NCI-H1930 (cell line): ENCODE data around the gene RTTN.
"Not testable (repeated sequence)": the region's sequence is repeated elsewhere in the genome, so short reads cannot be mapped to it uniquely, and the experiment has no call there.

Source experiments
- DNase-seq, 2 experiments: peaks; one replicate each; lab custom pipeline; 2025; lab: John Stamatoyannopoulos, UW

The RTTN gene

DNA sequence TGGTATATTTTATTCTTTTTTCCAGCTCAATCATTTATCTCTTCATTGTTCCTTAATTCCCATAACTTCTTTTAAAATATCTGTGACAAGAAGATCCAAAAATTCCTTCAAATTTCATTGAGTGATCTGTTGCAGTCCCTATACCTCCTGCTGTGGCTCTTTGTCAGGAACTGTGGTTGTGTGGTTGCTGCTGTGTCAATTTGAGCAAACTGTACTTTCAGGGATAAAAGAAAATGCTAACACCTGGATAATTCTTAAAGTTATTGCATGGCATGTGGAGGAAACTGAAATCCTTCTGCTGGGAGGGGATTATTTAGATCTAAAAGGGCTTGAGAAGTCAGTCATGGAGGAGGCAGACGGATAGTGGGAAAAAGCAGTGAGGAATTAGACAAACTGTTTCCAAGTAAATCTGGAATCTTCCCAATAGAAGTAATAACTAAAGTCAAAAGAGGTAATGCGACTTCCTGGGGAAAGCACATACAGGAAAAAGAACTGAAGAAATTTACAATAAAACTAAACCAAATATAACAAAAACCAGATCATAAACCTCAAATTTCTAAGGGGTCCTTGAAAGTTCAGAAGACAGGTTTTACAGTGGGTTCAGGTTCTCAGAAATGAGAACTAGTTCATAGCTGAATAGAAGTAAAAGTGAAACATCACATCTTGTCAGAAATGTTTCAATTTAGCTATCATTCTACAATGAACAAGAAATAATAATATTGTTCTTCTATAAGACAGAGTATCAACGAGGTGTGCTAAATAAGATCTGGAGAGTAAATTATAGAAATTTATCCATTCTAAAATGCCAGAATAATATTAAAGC, 224.3 kb downstream of the RTTN start:
- DNase-seq, result no peak

DNA sequence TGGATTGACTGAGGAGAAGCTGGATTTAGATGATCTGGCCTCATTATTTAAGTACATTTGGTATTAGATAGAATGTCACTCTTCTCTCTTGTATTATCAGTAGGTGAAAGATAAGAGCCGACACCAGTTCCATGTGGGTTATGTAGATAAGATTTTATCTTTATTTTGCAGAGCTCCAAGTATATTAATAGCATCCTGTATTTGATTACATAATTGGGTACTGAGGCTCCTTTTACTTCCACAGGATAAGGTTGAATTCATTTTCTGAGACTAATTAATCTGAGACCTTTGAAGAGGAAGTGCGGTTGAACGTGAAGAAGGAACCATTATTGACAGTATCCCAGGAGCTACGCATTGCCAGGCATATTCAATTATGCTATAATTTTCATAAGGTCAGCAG, 225.0 kb downstream of the RTTN start:
- DNase-seq, result no peak

DNA sequence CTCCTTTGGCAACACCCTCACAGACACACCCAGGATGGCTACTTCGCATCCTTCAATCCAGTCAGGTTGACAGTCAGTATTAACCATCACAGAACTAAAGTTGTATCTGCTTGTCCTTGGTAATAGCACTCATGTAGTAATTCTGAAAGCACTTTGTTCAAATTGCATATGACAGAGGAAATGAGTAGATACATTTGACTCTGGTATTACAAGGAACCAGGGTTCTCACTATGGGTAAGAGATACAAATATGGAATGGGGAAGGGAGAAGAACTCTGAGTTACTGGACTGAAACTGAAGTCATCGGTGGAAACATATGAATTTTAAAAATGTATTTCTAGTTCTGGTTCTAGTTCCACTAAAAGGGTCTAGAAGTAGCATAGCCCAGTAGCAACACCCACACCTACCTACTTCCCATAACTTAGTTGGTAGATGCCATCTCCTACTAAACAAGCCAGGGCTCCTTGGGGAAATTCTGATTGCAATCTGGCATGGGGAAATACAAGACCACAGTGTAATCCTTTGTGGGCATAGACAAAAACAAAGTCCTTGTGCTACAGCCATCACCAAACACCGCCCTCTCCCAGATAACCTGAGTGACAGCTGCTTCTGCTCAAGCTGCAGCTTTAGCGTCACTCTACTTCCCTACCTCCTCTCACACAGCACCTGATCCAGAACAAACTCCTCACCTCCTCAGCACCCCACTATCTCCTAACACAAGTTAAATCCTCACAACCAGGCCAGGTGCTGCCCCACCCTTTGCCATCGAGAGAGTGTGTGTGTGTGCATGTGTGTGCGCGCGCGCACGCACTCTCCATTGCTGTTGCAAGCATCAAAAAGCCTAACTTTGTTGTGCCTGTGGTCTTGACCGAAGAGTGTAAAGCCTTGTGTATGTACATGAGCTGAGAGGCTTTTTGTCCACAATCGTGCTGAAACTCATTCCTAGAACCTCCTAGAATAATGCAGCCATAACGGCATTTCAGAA, 226.5 kb downstream of the RTTN start:
- DNase-seq, result no peak

DNA sequence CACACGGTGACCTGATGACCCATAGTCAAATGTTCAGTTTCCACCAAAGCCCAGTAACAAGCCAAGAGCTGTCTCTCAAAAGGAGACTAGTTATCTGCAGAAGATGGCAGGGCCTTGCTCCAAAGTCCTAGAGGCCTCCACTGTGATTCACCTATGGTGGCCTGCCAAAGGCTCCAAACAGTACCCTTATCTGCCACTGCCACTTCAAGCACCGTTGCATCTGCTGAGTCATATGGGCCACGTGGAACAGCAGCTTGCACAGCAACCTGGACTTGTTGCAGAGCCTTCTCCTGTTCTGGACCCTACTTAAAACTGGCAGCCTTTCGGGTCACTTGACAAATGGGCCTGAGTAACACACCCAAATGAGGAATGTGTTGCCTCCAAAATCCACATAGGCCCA, 230.2 kb downstream of the RTTN start:
- not testable (repeated sequence) for DNase-seq

DNA sequence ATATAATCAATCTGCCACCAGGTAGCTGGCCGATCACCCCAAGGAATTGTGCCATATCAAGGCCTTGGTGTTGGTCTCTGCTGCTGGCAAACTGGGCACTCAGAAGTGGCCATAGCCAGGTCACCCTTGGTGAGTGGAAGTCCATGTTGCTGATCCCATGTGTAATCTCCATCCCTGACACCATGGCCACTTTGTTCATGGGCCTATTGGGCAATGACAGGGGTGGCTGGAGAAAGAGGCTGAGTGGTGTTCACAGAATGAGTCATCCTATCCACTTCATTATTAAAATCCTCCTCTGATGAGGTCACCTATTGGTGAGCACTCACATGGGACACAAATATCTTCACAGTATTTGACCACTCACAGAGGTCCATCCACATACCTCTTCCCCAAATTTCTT, 231.1 kb downstream of the RTTN start:
- DNase-seq, result no peak

DNA sequence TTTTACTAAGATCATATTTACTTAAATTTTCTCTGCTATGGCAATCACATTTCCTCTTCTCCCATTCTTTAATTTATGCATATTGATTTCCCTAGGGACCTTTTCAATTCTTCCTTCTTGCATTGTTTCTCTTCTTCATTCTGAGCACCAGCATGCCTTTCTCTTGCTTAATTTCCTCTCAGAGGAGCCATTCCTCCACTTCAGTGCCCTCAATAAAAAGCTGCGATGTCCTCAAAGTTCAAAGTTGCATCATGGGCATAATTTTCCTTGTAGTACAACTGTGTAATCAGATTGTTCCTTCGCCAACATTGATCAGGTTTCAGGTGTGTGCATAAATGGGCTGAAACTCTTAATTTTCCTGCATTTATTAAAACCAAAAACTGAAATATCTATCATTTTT, 236.0 kb downstream of the RTTN start:
- DNase-seq, result no peak

DNA sequence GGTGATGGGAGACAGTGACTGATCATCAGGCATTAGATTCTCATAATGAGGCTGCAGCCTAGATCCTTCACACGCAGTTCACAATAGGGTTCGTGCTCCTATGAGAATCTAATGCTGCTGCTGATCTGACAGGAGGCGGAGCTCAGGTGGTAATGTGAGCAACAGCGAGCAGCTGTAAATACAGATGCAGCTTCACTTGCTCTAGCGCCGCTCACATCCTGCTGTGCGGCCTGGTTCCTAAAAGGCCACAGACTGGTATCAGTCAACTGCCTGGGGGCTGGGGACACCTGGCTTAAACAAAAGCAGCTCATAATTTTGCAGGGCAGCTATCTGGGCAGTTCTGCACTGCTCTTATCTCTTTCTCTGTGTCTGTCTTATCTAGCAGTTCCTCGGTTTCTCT, 237.4 kb downstream of the RTTN start:
- no peak for DNase-seq

DNA sequence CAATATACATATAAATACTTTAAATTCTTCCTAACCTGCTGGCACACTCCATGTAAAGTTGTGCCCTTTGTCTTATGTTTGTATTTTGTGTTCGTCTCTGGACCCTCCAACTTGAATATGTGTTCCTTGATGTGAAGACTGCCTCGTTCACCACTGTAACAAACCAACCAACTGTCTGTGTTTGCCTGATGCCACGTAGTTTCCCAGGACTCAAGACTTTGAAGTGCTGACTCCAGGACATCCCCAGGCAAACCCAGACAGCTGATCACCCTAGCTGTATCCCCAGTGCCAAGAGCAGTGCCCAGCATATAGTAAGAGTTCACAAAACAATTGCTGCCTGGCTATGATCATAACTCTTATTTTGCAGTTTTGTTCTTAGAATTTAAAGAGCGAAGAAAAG, 242.3 kb downstream of the RTTN start:
- DNase-seq, result no peak

DNA sequence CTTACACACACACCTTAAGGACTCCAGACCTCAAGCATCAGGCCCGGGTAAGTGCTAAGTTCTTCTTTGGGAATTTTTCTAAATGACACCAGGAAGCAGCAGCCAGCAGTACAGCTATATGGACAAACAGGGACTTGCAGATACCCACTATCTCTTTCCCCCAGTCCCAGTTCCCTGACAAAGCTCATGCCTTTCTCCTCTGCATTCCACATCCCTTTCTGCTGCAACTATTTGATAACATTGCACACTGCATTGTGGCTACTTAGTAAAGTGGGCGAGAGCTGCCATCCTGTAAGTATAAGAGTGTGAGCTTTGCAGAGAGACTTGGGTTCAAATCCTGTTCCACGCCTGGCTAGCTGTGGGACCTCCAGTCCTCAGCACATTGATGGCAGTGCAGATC, 243.8 kb downstream of the RTTN start:
- no peak for DNase-seq

DNA sequence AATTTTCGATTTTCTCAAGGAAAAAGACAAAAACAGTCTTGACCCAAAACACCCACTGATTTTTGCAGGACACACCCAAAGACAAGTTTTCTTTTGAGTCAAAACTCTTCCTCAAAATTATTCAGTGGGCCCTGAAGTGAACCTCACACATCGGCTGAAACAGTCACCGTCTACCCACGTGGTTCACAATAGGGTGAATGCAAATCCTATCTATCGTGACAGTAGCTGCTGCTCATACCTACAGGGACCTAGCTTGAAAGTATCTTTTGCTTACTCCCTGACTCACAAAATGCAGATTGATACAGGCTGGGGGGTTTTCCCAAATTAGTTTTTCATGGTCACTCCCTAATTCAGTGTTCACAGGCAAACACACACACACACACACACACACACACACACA, 247.1 kb downstream of the RTTN start:
- no peak for DNase-seq

DNA sequence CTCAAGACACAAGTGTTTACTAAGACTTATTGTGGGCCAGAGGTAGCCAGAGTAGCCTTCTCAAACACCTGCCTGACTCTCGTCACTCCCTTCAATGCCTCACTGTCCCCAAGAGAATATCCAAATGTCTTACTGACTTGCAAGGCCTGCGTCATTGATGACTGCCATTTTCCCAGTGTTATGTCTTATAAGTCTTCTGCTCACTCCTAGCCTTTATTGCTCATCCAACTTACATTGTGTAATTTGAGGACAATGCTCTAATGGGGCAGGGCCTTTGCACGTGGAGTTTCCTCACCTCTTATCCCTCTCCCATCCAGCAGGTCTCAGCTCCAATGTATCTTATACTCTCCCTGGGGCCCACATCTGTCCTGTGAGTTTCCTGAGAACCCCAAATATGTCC, 247.7 kb downstream of the RTTN start:
- DNase-seq, result no peak

DNA sequence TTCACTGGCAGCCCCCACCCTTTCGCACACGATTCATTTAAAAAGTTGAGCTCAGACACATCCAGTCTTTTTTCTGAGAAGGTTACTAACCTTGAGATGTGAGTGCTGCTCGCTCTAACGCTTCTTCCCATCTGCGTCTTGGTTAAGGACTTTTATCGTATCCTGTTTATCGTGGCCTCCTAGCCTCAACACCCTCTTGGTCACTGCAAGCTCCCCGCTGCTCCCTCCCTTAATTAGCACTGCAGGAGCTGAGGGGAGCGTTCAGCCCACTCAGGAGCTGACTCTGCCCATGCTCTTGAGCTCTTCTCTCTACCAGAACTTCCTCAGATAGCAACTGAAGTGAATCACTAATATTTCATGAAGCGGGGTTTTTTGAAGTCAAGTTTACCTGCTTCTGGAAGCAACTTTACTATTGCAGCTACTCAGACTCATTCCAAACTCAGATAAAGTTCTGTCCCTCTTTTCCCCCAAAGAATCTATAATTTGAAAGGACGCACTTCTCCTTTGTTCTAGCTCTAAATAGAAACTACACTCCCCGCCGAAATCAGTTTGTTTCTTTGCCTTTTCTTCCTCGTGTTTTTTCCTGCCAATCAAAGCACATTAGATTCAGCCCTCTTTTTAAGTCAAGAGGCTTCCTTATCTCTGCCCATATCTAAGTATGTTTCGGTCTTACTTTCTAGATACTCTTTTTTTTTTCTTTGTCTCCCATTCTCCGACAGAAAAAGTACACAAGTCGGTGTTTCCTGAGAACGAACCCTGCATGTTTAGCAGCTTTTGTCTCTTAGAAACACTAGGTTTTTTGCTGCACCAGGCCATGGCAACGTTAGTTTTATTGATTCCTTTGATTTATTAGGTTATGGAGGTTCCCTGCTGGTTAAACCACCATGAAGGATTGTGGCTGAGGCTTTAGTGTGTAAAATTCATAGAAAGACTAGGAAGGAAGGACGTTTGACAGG, 248.5 kb downstream of the RTTN start:
- DNase-seq, result no peak

DNA sequence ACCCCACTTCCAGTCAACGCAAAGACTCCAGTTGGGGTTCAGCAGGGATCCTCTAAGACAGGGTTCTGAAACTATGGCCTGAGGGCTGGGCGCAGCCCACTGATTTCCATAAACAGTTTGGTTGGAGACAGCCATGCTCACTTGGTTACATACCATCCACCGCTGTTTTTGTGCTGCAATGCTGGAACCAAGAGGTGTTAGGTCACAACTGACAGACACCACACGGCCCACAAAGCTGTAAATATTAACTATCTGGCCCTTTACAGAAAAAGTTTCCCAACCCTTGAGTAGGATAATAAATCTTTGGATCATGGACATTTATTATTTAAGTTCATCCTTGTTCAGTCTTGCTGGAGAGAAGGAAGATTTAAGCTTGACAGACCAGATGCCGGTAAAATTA, 249.4 kb downstream of the RTTN start:
- no peak for DNase-seq

DNA sequence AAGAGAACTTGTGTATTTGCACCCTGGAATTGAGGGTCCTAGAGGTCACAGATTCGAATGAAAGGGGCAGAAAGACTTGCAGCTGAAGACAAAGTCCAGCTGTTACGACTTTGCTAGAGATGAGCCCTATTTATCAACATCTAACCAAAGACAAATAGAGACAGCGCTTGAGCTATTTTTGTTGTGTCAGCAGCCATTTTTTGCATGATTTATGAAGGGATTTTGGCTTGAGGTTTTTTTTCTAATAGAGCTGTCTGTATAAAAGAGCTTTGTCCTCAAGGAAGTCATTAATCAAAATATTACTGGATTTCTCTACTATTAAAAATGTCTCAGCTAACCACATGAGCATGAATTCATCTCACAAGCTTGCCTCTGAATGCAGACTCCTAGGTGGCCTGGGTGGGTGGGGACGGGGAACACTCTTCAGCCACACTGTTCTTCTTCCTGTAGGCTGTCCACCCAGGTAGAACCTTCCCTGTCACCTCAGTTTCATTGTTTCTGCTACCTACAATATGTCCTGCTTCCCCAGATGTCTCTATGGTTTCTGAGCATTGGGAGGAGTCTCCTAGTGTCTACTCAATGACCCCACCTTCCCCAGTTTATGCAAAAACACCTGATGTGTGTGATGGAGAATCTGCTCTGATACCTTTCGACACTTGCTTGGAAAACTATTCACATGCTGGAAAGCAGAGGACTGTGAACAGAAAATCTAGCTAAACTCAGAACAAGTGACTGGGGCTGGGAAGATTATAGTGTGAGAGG, 250.6 kb downstream of the RTTN start:
- no peak for DNase-seq

DNA sequence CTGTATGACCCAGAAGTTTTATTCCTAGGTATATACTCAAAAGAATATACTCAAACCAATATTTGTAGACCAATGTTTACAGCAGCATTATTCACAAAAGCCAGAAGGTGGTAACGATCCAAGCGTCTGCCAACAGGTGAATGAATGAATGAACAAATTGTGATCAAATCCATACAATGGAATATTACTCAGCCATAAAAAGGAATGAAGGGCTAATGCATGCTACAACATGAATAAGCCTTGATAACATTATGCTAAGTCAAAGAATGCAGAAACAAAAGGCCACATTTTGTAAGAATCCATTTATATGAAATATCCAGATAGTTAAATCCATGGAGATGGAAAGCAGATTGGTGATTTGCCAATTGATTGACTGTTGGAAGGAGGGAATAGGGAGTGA, 252.3 kb downstream of the RTTN start:
- DNase-seq, result no peak
